Gastroesophageal sphincter (tissue), 3 donors: ENCODE measurements around the gene BRI3BP.
"Not testable (repeated sequence)": the region's sequence is repeated elsewhere in the genome, so short reads cannot be mapped to it uniquely, and the experiment has no call there.

Experiments used
- POLR2A ChIP-seq, 2 donors: fragments of 450-650 bp; IDR thresholded peaks; one replicate each; pipeline ENCODE4 v1.6.1; 2017; ENCODE audit warnings: antibody characterized with exemption in 2 of 2, mild to moderate bottlenecking in 2 of 2, moderate library complexity in 1 of 2
- TF ChIP-seq, protein P1 (sequence below), 4 experiments: fragments of 200-600 bp in 2 of 4; fragments of 450-650 bp in 2 of 4; sonication (generic) in 1 of 4; IDR thresholded peaks; one replicate each; pipeline ENCODE4 v1.5.1; 2017 to 2019; ENCODE audit warnings: antibody characterized with exemption in 4 of 4, mild to moderate bottlenecking in 2 of 4, moderate library complexity in 2 of 4

- not testable (repeated sequence) for TF ChIP-seq POLR2A (IDR thresholded peaks at IDR 0.05)
- TF ChIP-seq, protein P1, sequence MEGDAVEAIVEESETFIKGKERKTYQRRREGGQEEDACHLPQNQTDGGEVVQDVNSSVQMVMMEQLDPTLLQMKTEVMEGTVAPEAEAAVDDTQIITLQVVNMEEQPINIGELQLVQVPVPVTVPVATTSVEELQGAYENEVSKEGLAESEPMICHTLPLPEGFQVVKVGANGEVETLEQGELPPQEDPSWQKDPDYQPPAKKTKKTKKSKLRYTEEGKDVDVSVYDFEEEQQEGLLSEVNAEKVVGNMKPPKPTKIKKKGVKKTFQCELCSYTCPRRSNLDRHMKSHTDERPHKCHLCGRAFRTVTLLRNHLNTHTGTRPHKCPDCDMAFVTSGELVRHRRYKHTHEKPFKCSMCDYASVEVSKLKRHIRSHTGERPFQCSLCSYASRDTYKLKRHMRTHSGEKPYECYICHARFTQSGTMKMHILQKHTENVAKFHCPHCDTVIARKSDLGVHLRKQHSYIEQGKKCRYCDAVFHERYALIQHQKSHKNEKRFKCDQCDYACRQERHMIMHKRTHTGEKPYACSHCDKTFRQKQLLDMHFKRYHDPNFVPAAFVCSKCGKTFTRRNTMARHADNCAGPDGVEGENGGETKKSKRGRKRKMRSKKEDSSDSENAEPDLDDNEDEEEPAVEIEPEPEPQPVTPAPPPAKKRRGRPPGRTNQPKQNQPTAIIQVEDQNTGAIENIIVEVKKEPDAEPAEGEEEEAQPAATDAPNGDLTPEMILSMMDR (IDR thresholded peaks at IDR 0.05), result not testable (repeated sequence)
These were observed 70.1 kb downstream of the BRI3BP start for GRCh38 chr12:125063522-125063921.
